Measurements from ENCODE around the gene ERAS.
"Not testable (repeated sequence)": the region's sequence is repeated elsewhere in the genome, so short reads cannot be mapped to it uniquely, and the experiment has no call there.

Gene ERAS

GRCh38 chrX:48798318-48798717, 28.0 kb upstream of the ERAS start:
- DNase-seq (ENCODE audit: low read depth): no peak

GRCh38 chrX:48800574-48801279, 25.6 kb upstream of the ERAS start:
- no peak for DNase-seq (ENCODE audit: low read depth)

DNA sequence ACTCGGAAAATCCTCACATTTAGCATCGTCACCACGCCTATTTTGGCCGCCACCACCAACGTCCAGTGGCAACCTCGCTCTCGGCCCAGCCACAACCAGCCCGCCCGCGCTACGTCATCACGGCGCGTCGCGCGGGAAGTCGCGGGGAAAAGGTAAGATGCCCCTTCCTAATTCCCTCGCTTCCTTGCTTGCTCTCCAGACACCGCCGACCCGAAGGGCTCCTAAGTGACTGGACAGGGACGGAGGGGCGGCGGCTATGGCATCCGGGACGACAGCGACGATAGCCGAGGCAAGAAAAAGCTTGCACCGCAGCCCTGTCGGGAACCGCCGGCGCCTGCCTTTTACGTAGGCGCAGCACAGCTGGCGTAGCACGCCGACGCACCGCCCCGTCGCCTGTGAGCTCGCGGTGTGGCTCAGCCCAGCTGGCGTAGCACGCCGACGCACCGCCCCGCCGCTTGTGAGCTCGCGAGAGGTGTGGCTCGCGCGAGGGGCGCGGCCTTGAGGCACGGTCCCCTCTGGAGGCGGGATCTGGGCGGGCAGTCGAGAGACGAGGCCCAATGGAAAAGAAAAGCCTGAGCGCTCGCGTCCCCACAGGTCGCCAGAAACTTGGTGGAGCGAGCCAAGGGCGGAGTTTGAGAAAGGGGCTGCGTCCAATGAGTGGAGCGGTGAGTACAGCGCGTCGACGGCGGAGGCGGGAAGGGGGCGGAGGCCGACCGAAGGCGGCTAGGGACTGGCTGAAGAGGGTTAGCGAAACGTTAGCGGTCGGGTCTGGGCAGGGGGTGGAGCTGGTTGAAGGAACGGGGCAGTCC, 24.8 kb upstream of the ERAS start, which contains the start of gene HDAC6:
Gene HDAC6, plus strand, starts transcription at position 788 of the 809 bp plus-strand sequence. CDS start 626 bp downstream, outside the sequence.
- peak; percentile 98 for DNase-seq (ENCODE audit: low read depth)

- peak; percentile 60 for DNase-seq (ENCODE audit: low read depth)
These were observed 24.0 kb upstream of the ERAS start for GRCh38 chrX:48802089-48802904.

- no peak for DNase-seq (ENCODE audit: low read depth)
These were observed 23.5 kb upstream of the ERAS start for GRCh38 chrX:48802905-48803200.

DNA sequence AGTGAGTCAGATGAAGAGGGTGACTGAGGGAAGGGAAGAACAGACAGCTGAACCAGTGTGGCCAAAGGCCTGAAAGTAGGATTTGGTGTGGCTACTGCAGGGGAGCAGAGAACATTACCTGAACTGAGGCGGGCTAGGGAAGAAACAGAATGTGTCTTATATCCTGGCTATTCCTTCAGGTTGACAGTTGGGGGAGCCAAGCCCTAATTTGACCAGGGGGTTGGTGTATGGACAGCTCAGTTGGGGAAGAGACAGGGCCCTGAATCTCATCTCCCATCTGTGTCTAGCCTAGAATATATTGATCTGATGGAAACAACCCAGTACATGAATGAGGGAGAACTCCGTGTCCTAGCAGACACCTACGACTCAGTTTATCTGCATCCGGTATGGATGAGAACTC, 20.2 kb upstream of the ERAS start:
- no peak for DNase-seq (ENCODE audit: low read depth)

GRCh38 chrX:48813644-48814043, 12.7 kb upstream of the ERAS start:
- no peak for DNase-seq (ENCODE audit: low read depth)

- no peak for DNase-seq (ENCODE audit: low read depth)
These were observed 11.6 kb upstream of the ERAS start for GRCh38 chrX:48814722-48815121.

- no peak for DNase-seq (ENCODE audit: low read depth)
These were observed 11.0 kb upstream of the ERAS start for GRCh38 chrX:48815266-48815665.

- DNase-seq (ENCODE audit: low read depth): no peak
These were observed 10.1 kb upstream of the ERAS start for GRCh38 chrX:48816014-48816810.

- DNase-seq (ENCODE audit: low read depth): no peak
These were observed 8.2 kb upstream of the ERAS start for GRCh38 chrX:48818098-48818497.

DNA sequence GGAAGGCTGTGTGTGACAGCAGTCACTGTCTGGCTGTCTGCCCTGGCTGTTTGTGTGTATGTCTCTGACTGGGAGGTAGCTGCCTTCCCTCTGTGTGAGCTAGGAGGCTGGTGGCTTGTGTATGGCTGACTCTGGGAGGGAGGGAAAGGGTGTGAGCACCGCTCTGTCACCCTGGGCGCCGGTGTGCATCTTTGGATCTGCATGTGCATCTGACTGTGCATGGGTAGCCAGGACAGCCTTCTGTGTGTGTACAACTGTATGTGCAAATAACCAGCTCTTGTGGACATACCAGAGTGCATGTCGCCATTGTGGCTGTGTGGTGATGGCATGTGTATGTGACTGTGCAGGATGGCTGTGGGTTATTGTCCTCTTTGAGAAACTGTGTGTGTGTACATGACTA, 7.4 kb upstream of the ERAS start:
- no peak for DNase-seq (ENCODE audit: low read depth)

DNA sequence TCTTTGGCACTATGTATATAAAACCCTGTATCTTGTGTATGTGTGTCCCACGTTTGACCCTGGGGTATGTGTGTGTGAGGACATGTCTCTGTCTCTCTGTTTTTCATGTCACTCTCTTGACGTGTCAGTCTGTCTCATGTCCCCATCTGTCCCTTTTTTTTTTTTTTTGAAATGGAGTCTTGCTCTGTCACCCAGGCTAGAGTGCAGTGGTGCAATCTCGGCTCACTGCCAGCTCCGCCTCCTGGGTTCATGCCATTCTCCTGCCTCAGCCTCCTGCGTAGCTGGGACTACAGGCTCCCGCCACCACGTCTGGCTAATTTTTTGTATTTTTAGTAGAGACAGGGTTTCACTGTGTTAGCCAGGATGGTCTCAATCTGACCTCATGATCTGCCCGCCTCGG, 6.9 kb upstream of the ERAS start:
- not testable (repeated sequence) for DNase-seq (ENCODE audit: low read depth)

DNA sequence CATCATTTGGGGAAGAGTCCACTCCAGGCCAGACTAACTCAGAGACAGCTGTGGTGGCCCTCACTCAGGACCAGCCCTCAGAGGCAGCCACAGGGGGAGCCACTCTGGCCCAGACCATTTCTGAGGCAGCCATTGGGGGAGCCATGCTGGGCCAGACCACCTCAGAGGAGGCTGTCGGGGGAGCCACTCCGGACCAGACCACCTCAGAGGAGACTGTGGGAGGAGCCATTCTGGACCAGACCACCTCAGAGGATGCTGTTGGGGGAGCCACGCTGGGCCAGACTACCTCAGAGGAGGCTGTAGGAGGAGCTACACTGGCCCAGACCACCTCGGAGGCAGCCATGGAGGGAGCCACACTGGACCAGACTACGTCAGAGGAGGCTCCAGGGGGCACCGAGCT, 3.3 kb upstream of the ERAS start:
- no peak for DNase-seq (ENCODE audit: low read depth)

GRCh38 chrX:48824066-48824465, 2.2 kb upstream of the ERAS start:
- no peak for DNase-seq (ENCODE audit: low read depth)

DNA sequence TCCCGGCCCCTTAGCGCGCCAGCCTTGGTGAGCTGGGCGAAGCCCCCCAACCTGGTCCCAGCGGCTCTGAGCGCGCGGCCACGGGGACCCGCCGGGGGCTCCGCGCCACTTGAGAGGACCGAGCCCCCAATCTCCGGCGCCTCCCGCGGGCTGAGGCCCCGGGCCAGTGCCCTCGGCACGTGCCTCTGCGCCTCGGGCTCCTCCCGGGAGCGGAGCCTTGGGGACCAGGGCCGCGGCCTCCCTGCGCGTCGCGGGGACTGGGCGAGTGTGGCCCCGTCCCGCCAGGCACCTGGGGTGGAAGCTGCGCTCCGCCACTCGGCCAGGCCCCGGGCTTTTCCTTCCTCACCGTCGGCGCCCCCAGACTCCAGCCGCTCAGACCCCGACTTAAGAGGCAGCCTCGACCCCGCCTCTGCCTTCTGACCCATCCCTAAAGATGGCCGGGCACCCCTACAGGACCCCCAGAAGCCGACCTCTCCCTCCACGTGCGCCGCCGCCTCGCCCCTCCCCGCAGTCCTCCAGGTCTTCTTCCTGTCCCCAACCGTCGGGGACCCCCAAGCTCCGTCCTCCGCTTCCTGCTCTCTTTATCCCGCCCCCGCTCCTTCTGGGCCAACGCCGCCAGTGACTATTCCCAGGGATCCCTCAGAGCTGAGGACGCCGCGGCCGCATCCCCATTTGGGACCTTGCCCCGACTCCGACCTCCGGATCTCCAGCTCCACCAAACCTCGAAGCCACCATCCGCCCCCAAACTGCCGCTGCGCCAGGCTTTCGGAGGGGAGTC, 752 bp downstream of the ERAS start:
- DNase-seq (ENCODE audit: low read depth): no peak

DNA sequence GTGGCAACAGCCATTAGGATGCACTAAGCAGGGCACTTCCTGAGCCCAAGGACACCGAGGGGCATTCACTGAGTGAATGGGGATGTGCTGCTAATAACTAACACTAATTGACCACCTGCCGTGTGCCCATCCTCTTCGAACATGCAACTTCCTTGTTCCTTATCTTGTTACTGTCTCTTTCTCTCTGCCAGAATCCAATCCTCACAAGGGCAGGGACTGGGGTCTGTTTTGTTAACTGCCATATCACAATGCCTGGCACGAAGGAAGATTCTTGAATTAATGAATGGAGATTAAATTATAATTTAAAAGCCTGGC, 1.3 kb downstream of the ERAS start:
- DNase-seq (ENCODE audit: low read depth): no peak

GRCh38 chrX:48829016-48829735, 2.9 kb downstream of the ERAS start:
- DNase-seq (ENCODE audit: low read depth): no peak

DNA sequence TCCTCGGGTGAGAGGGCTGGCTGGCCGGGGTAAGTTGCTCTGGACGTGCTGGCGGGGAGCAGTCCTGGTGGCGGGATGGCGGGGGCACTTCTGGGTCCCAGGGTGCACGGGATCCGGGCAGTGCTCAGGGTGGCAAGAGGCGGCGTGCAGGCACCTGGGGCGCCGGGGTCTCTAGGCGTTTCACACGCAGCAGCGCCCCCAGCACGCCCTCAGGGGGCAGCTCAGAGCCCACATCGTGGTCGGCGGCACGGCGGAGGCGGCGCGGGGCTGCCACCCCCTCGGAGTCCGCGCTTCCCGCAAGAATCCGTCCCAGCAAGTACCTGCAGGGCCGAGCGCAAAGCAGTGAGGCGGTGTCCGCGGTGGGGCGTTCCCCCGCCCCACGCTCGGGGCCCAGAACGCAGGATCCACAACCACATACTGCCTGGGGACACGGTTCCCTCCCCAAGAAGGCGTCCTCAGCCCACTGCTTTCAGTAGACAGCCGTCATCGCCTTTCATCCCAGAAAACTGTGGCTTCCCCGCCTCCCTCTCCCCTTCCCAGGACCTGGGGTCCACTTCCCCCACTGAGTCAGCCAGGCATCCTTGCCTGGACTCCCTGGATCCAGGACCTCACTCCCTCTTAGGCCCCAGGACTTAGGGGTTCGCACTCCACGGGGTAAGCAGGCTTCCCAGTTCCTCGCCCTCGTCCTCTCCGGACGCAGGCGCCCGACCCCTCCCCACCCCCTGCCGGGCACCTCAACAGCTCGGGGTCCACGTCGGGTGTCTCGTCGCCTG, 5.0 kb downstream of the ERAS start:
- no peak for DNase-seq (ENCODE audit: low read depth)

DNA sequence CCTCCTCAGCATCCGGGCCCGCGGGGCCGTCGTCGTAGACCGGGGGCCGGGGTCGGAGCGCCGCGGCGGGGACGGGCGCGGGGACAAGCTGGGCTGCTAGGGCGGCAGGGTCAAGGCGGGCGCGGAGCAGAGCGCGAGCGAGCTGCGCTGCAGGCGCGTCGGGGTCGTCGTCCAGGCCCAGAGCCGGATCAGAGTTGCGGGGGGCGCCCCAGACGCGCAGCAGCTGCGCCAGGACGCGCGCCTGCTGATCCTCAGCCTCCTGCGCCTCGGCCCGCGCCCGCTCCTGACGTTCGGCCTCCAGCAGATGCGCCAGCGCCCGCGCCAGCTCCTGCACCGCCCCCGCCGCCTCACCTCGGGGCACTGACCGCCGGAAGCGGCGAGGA, 5.6 kb downstream of the ERAS start:
- no peak for DNase-seq (ENCODE audit: low read depth)
